ENCODE results near the gene COL15A1.

The COL15A1 gene

DNA sequence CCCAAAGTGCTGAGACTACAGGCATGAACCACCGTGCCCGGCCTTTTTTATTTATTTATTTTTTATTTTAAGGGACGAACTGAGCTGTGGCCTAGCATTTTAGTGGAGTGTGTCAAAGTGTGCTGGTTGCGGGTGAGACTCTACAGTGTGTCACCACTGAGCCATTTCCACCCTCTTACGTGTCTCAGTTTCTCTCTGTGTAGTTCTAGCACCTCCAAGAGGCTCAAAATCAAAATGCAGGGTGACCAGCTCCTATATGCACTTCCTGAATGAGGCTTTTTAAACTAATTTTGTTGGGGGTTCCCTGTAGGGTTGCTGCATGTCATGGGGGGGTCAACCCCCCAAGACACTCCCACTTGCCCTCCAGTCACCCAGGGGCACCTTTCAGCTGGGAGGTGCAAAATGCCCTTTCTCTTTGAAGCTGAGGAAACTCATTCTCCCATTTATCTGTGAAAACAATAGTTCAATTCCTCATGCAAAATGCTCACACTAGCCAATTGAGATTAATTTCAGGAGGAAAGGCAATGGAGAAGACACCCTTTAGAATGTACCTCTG is 69.3 kb downstream of the COL15A1 start:
- Histone ChIP-seq H3K36me3 (replicated peaks; ENCODE audit: low read depth, low read length) (no peaks in the 10 kb centered on the region), H3K9me3 (ENCODE audit: insufficient read depth, low read length) (peaks cover 19% of the 10 kb centered on the region), H3K4me2 (ENCODE audit: low read length) (no peak overlapping the region), H2AFZ (ENCODE audit: low read depth, low read length) (no peak overlapping the region), H3K79me2 (ENCODE audit: low read length) (no peaks in the 10 kb centered on the region), H3K4me3 (ENCODE audit: low read length) (no peak overlapping the region), H3K9ac (ENCODE audit: low read length) (no peak overlapping the region), H3K4me1 (ENCODE audit: low read length) (no peaks in the 10 kb centered on the region), H3K27me3 (ENCODE audit: low read depth, low read length) (no peaks in the 10 kb centered on the region), H3K27ac (ENCODE audit: low read length) (no peak overlapping the region), H4K20me1 (ENCODE audit: insufficient read depth, low read length) (no peaks in the 10 kb centered on the region)
- no peak for TF ChIP-seq EZH2phosphoT487 (IDR thresholded peaks at IDR 0.05; ENCODE audit: low read depth)
- TF ChIP-seq, protein P1, sequence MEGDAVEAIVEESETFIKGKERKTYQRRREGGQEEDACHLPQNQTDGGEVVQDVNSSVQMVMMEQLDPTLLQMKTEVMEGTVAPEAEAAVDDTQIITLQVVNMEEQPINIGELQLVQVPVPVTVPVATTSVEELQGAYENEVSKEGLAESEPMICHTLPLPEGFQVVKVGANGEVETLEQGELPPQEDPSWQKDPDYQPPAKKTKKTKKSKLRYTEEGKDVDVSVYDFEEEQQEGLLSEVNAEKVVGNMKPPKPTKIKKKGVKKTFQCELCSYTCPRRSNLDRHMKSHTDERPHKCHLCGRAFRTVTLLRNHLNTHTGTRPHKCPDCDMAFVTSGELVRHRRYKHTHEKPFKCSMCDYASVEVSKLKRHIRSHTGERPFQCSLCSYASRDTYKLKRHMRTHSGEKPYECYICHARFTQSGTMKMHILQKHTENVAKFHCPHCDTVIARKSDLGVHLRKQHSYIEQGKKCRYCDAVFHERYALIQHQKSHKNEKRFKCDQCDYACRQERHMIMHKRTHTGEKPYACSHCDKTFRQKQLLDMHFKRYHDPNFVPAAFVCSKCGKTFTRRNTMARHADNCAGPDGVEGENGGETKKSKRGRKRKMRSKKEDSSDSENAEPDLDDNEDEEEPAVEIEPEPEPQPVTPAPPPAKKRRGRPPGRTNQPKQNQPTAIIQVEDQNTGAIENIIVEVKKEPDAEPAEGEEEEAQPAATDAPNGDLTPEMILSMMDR (IDR thresholded peaks at IDR 0.05; ENCODE audit: low read depth, low read length): peak; percentile 12

DNA sequence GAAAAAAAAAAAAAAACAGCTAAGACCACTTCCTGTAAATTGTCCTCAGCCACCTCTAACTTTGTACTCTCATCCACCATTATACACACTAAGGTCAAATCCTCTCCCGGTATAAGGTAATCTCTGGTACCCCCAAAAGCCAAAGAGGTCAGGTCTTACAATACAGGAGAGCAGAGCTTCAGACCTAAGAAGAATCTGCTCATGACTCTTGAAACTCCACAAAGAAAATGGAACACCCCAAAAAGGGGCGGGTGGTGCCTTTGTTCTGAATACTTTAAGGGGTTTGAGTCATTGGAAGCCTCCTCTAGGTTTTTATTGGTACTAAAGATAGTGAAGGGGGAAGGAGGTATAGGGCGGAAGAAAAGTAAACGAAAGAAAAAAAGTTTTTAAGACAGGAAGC is 69.8 kb downstream of the COL15A1 start:
- Histone ChIP-seq H3K9me3 (ENCODE audit: insufficient read depth, low read length) (peaks cover 19% of the 10 kb centered on the region), H3K79me2 (ENCODE audit: low read length) (no peaks in the 10 kb centered on the region), H3K36me3 (replicated peaks; ENCODE audit: low read depth, low read length) (no peaks in the 10 kb centered on the region), H3K4me1 (ENCODE audit: low read length) (no peaks in the 10 kb centered on the region), H4K20me1 (ENCODE audit: insufficient read depth, low read length) (no peaks in the 10 kb centered on the region), H3K27me3 (ENCODE audit: low read depth, low read length) (no peaks in the 10 kb centered on the region), H3K27ac (ENCODE audit: low read length) (no peak overlapping the region), H3K4me2 (ENCODE audit: low read length) (no peak overlapping the region), H2AFZ (ENCODE audit: low read depth, low read length) (no peak overlapping the region), H3K4me3 (ENCODE audit: low read length) (no peak overlapping the region), H3K9ac (ENCODE audit: low read length) (no peak overlapping the region)
- TF ChIP-seq, protein P1 (IDR thresholded peaks at IDR 0.05; ENCODE audit: low read depth, low read length): no peak
- TF ChIP-seq EZH2phosphoT487 (IDR thresholded peaks at IDR 0.05; ENCODE audit: low read depth): no peak

DNA sequence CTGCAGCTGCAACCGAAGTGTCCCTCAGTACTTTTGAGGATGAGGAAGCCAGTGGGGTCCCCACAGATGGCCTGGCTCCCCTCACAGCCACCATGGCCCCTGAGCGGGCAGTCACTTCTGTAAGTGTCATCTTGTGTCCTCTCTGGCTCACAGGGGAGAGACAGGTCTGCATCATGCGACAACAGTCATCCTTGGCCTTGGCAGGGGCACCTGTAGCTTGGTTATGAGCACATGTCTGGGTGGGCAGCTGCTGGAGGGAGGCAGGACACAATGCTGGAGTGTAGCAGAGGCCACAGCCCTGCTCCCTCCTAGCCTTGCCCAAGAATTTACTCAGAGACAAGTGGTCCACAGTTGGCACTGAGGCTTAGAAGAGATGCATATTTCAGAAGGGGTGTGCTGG is 71.7 kb downstream of the COL15A1 start:
- Histone ChIP-seq H3K9me3 (ENCODE audit: insufficient read depth, low read length) (peaks cover 7% of the 10 kb centered on the region), H4K20me1 (ENCODE audit: insufficient read depth, low read length) (no peaks in the 10 kb centered on the region), H3K9ac (ENCODE audit: low read length) (no peak overlapping the region), H3K27me3 (ENCODE audit: low read depth, low read length) (no peaks in the 10 kb centered on the region), H2AFZ (ENCODE audit: low read depth, low read length) (no peak overlapping the region), H3K4me2 (ENCODE audit: low read length) (no peak overlapping the region), H3K4me1 (ENCODE audit: low read length) (no peaks in the 10 kb centered on the region), H3K79me2 (ENCODE audit: low read length) (no peaks in the 10 kb centered on the region), H3K4me3 (ENCODE audit: low read length) (no peak overlapping the region), H3K27ac (ENCODE audit: low read length) (no peak overlapping the region), H3K36me3 (replicated peaks; ENCODE audit: low read depth, low read length) (no peaks in the 10 kb centered on the region)
- TF ChIP-seq, protein P1 (IDR thresholded peaks at IDR 0.05; ENCODE audit: low read depth, low read length): no peak
- TF ChIP-seq EZH2phosphoT487 (IDR thresholded peaks at IDR 0.05; ENCODE audit: low read depth): no peak

DNA sequence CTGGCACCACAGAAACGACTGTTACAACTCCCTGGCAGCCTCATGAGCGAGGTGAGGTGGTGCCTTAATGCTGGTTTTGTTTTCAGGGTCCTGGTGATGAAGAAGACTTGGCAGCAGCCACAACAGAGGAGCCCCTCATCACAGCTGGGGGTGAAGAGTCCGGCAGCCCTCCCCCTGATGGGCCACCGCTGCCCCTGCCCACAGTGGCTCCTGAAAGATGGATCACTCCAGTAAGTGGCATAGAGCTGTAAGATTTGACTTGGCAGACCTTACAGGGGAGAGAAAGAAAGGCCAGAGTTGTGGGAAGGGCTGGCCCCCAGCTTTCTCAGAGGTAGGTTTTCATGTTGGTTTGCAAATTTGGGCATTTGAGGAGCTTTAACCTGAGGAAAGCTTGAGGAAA is 72.2 kb downstream of the COL15A1 start:
- Histone ChIP-seq H3K79me2 (ENCODE audit: low read length) (no peaks in the 10 kb centered on the region), H4K20me1 (ENCODE audit: insufficient read depth, low read length) (no peaks in the 10 kb centered on the region), H3K4me3 (ENCODE audit: low read length) (no peak overlapping the region), H3K9ac (ENCODE audit: low read length) (no peak overlapping the region), H3K4me1 (ENCODE audit: low read length) (no peaks in the 10 kb centered on the region), H3K36me3 (replicated peaks; ENCODE audit: low read depth, low read length) (no peaks in the 10 kb centered on the region), H3K4me2 (ENCODE audit: low read length) (no peak overlapping the region), H2AFZ (ENCODE audit: low read depth, low read length) (no peak overlapping the region), H3K27ac (ENCODE audit: low read length) (no peak overlapping the region), H3K9me3 (ENCODE audit: insufficient read depth, low read length) (peaks cover 4% of the 10 kb centered on the region), H3K27me3 (ENCODE audit: low read depth, low read length) (no peaks in the 10 kb centered on the region)
- no peak for TF ChIP-seq EZH2phosphoT487 (IDR thresholded peaks at IDR 0.05; ENCODE audit: low read depth)
- TF ChIP-seq, protein P1 (IDR thresholded peaks at IDR 0.05; ENCODE audit: low read depth, low read length): no peak
